ENCODE measurements around the gene SIX2. TPM values are rescaled to one million over a fixed set of nuclear protein-coding genes. Genes with fewer than 3 reads are reported as not detected.

Gene SIX2
- total RNA-seq, 1 donor from 2014 or later = not detected

GRCh38 chr2:44983836-44984604 is 25.2 kb downstream of the SIX2 start:
- H3K9me3 ChIP-seq = no peaks in the 10 kb centered on the region
- ATAC-seq (no peak), DNase-seq (no peak)
- no peak for TF ChIP-seq CTCF (IDR thresholded peaks at IDR 0.05)
- no peaks in the 10 kb centered on the region for H3K4me1 ChIP-seq
- H3K4me3 ChIP-seq = no peak overlapping the region
- H3K36me3 ChIP-seq = no peaks in the 10 kb centered on the region
- H3K27me3 ChIP-seq = peaks cover 19% of the 10 kb centered on the region
- intact Hi-C loops (cut with DNase I) = no loop called here
- H3K27ac ChIP-seq = no peak overlapping the region

- H3K9me3 ChIP-seq = no peaks in the 10 kb centered on the region
- peaks cover 19% of the 10 kb centered on the region for H3K27me3 ChIP-seq
- DNase-seq = peak; percentile 77
- TF ChIP-seq CTCF (IDR thresholded peaks at IDR 0.05) = peak; percentile 89
- no peak overlapping the region for H3K27ac ChIP-seq
- H3K36me3 ChIP-seq = no peaks in the 10 kb centered on the region
- no peaks in the 10 kb centered on the region for H3K4me1 ChIP-seq
- intact Hi-C loops (cut with DNase I) = no loop called here
- no peak overlapping the region for H3K4me3 ChIP-seq
- peak; percentile 89 for ATAC-seq
Measured at GRCh38 chr2:44981714-44982108, 27.5 kb downstream of the SIX2 start.

GRCh38 chr2:44980751-44981713 is 28.2 kb downstream of the SIX2 start:
- intact Hi-C loops (cut with DNase I) = no loop called here
- H3K27me3 ChIP-seq = peaks cover 19% of the 10 kb centered on the region
- no peak overlapping the region for H3K4me3 ChIP-seq
- no peaks in the 10 kb centered on the region for H3K4me1 ChIP-seq
- H3K36me3 ChIP-seq = no peaks in the 10 kb centered on the region
- H3K9me3 ChIP-seq = no peaks in the 10 kb centered on the region
- ATAC-seq = no peak
- no peak for TF ChIP-seq CTCF (IDR thresholded peaks at IDR 0.05)
- H3K27ac ChIP-seq = no peak overlapping the region
- DNase-seq = no peak

GRCh38 chr2:44979581-44979980 is 29.7 kb downstream of the SIX2 start:
- DNase-seq (no peak), ATAC-seq (no peak)
- intact Hi-C loops (cut with DNase I) = loop anchor here (10.0 kb wide), 1 partner anchor 515 kb away; no protein-coding TSS in a partner anchor
- no peaks in the 10 kb centered on the region for H3K4me1 ChIP-seq
- H3K9me3 ChIP-seq = no peaks in the 10 kb centered on the region
- H3K36me3 ChIP-seq = no peaks in the 10 kb centered on the region
- H3K27ac ChIP-seq = no peak overlapping the region
- H3K27me3 ChIP-seq = peaks cover 24% of the 10 kb centered on the region
- TF ChIP-seq CTCF (IDR thresholded peaks at IDR 0.05) = no peak
- H3K4me3 ChIP-seq = no peak overlapping the region

- Histone ChIP-seq H3K36me3 (no peaks in the 10 kb centered on the region), H3K9me3 (no peaks in the 10 kb centered on the region), H3K27me3 (peaks cover 17% of the 10 kb centered on the region), H3K27ac (no peak overlapping the region), H3K4me3 (no peak overlapping the region), H3K4me1 (no peaks in the 10 kb centered on the region)
- DNase-seq (no peak), ATAC-seq (no peak)
- TF ChIP-seq CTCF (IDR thresholded peaks at IDR 0.05) = no peak
- intact Hi-C loops (cut with DNase I) = loop anchor here (10.0 kb wide), 1 partner anchor 519 kb away; no protein-coding TSS in a partner anchor
Measured at GRCh38 chr2:44975571-44976450, 33.4 kb downstream of the SIX2 start.

Data from upper lobe of right lung (tissue), 1 donor.